WTC11 (cell line): ENCODE measurements around the gene FNDC3B. TPM values are rescaled to one million over a fixed set of nuclear protein-coding genes. Genes with fewer than 3 reads are reported as not detected.
A peak's percentile ranks its signal among the peaks of the same experiment; 100 is the strongest.

Experiments used
- ATAC-seq: fragments of 200-7000 bp; cut with Tn5 transposase; 2 replicates; pipeline ENCODE4 v1.10.0; 2021; ENCODE audit warnings: mild to moderate bottlenecking, moderate library complexity
- CTCF ChIA-PET: fragments of 300-600 bp; sonication (Branson Sonifier 250); formaldehyde crosslinking; loops from one replicate; lab custom pipeline; 2021; ENCODE audit warnings: antibody characterized with exemption; lab: Charles Lee
- POLR2A ChIA-PET: fragments of 350-600 bp; sonication (Branson Sonifier 250); formaldehyde crosslinking; loops from one replicate; lab custom pipeline; 2021; ENCODE audit warnings: antibody characterized with exemption; lab: Charles Lee
- DNase-seq: peaks from one replicate; pipeline ENCODE4 v3.0.0; 2021; ENCODE audit warnings: low spot score
- H3K27ac Mint-ChIP-seq: 2 replicates; pipeline ENCODE4 v1.8.0; 2021; ENCODE audit warnings: mixed read lengths
- H3K27me3 Mint-ChIP-seq: 2 replicates; pipeline ENCODE4 v1.8.0; 2021; ENCODE audit warnings: low read depth, mild to moderate bottlenecking, moderate library complexity, mixed read lengths
- H3K36me3 Mint-ChIP-seq: 2 replicates; pipeline ENCODE4 v1.8.0; 2021; ENCODE audit warnings: mixed read lengths
- H3K4me1 Mint-ChIP-seq: 2 replicates; pipeline ENCODE4 v1.8.0; 2022; ENCODE audit warnings: mixed read lengths
- H3K4me3 Mint-ChIP-seq: 2 replicates; pipeline ENCODE4 v1.8.0; 2021; ENCODE audit warnings: mild to moderate bottlenecking, moderate library complexity, mixed read lengths
- H3K9me3 Mint-ChIP-seq: 2 replicates; pipeline ENCODE4 v1.8.0; 2021; ENCODE audit warnings: mixed read lengths
- ATF1 ChIP-seq: sonication (generic); formaldehyde crosslinking; IDR thresholded peaks from 2 replicates; pipeline ENCODE4 v1.8.1; 2023; ENCODE audit warnings: mild to moderate bottlenecking, moderate library complexity, missing genetic modification reagents
- ATF3 ChIP-seq: sonication (generic); formaldehyde crosslinking; conservative IDR thresholded peaks from 2 replicates; pipeline ENCODE4 v1.8.1; 2022; ENCODE audit warnings: mild to moderate bottlenecking, missing genetic modification reagents
- CTCF ChIP-seq: fragments of 200-600 bp; IDR thresholded peaks from 2 replicates; pipeline ENCODE4 v1.8.0; 2022; ENCODE audit warnings: antibody characterized with exemption
- IRF1 ChIP-seq: sonication (generic); formaldehyde crosslinking; IDR thresholded peaks from 2 replicates; pipeline ENCODE4 v1.8.0; 2023; ENCODE audit warnings: missing genetic modification reagents
- NFYB ChIP-seq: sonication (generic); formaldehyde crosslinking; conservative IDR thresholded peaks from 2 replicates; pipeline ENCODE4 v1.8.0; 2022; ENCODE audit warnings: low read depth, missing genetic modification reagents
- NR3C1 ChIP-seq: sonication (generic); formaldehyde crosslinking; conservative IDR thresholded peaks from 2 replicates; pipeline ENCODE4 v1.8.1; 2023; ENCODE audit warnings: low read depth, mild to moderate bottlenecking, missing genetic modification reagents
- SP1 ChIP-seq: sonication (generic); formaldehyde crosslinking; conservative IDR thresholded peaks from 2 replicates; pipeline ENCODE4 v1.8.1; 2022; ENCODE audit warnings: missing genetic modification reagents
- ZNF121 ChIP-seq: sonication (generic); formaldehyde crosslinking; IDR thresholded peaks from 2 replicates; pipeline ENCODE4 v1.8.0; 2023; ENCODE audit warnings: missing genetic modification reagents
- ZNF138 ChIP-seq: sonication (generic); formaldehyde crosslinking; conservative IDR thresholded peaks from 2 replicates; pipeline ENCODE4 v1.8.1; 2022; ENCODE audit warnings: mild to moderate bottlenecking, moderate library complexity, missing genetic modification reagents
- ZNF532 ChIP-seq: fragments of 250-450 bp; sonication (Bioruptor Pico); IDR thresholded peaks from 2 replicates; pipeline ENCODE4 v1.9.0; 2021; ENCODE audit warnings: mild to moderate bottlenecking, borderline replicate concordance
- total RNA-seq: library from RNA; stranded (reverse); gene quantifications from 3 replicates; pipeline ENCODE4 v1.2.3, GENCODE V29; 2021
- TF ChIP-seq, protein P1 (sequence below): sonication (generic); formaldehyde crosslinking; IDR thresholded peaks from 2 replicates; pipeline ENCODE4 v1.8.1; 2022; ENCODE audit warnings: mild to moderate bottlenecking, missing genetic modification reagents, moderate library complexity, borderline replicate concordance
- TF ChIP-seq, protein P2 (sequence below): sonication (generic); formaldehyde crosslinking; IDR thresholded peaks from 2 replicates; pipeline ENCODE4 v1.8.0; 2022; ENCODE audit warnings: mild to moderate bottlenecking, missing genetic modification reagents

Gene FNDC3B
- total RNA-seq, 1 experiment from 2014 or later: 42.8 TPM

GRCh38 chr3:172235698-172236097 is 196.3 kb downstream of the FNDC3B start (continued):
- TF ChIP-seq IRF1 (CRISPR knock-in tag): no peak

DNA sequence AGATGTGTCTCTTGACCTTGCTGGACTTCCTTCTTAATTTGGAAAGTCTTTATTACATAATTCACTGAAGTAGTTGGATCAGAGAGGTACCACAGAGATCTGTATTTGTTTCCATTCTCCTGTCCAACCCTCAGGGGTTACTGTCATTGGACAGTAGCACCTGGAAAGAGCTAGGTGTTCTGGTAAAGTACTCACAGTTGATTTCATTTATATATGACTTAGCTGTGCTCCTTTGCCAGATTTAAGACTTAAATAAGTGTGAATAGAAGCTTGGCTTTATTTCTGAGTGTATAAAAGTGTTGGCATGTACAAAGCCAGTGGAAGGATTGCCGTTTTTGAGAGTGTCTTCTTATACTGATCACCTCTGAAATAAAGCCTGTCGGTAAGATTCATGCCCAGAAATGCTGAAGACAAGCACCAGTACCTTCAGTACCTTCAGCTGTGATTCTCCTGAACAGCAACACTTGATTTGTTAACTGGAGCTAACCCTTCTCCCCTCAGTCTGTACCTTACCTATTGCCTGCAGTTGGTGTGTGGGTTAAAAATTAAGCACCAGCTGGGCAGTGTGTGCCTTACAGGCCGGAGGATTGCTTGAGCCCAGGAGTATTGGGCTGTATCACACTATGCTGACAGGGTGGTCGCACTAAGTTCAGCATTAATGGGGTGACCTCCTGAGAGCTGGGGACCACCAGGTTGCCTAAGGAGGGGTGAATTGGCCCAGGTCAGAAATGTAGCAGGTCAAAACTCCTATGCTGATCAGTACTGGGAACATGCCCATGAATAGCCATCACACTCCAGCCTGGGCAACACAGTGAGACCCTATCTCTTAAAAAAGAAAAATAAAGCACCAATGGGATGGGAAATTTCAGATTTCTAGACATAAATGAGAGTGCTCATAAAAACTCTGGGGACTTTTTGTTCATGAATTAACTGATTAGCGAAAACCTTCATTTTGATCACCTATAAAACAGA is 197.7 kb downstream of the FNDC3B start:
- no peaks in the 10 kb centered on the region for H3K27me3 Mint-ChIP-seq
- no peak overlapping the region for H3K27ac Mint-ChIP-seq
- no peak overlapping the region for H3K4me3 Mint-ChIP-seq
- ATAC-seq (no peak), DNase-seq (no peak)
- peaks cover 10% of the 10 kb centered on the region; the same call in 1 of the 2 replicates for H3K4me1 Mint-ChIP-seq
- TF ChIP-seq ATF3 (CRISPR knock-in tag) (no peak), NFYB (no peak), ZNF138 (no peak), SP1 (CRISPR knock-in tag) (no peak), ATF1 (CRISPR knock-in tag) (no peak), ZNF121 (peak; percentile 69; the same call in 1 of the 2 replicates), ZNF532 (CRISPR knock-in tag) (no peak)
- TF ChIP-seq, protein P1, sequence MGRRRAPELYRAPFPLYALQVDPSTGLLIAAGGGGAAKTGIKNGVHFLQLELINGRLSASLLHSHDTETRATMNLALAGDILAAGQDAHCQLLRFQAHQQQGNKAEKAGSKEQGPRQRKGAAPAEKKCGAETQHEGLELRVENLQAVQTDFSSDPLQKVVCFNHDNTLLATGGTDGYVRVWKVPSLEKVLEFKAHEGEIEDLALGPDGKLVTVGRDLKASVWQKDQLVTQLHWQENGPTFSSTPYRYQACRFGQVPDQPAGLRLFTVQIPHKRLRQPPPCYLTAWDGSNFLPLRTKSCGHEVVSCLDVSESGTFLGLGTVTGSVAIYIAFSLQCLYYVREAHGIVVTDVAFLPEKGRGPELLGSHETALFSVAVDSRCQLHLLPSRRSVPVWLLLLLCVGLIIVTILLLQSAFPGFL (CRISPR knock-in tag): no peak
- H3K36me3 Mint-ChIP-seq: peaks cover 32% of the 10 kb centered on the region
- peaks cover 30% of the 10 kb centered on the region for H3K9me3 Mint-ChIP-seq
- ChIA-PET CTCF (no interaction called here), POLR2A (no interaction called here)

GRCh38 chr3:172238188-172238587 is 198.8 kb downstream of the FNDC3B start:
- no peak for ATAC-seq
- ChIA-PET CTCF (no interaction called here), POLR2A (no interaction called here)
- no peak overlapping the region for H3K27ac Mint-ChIP-seq
- H3K9me3 Mint-ChIP-seq: peaks cover 42% of the 10 kb centered on the region
- no peaks in the 10 kb centered on the region for H3K27me3 Mint-ChIP-seq
- 0 out of 2 replicates have a peak, but pooled peaks cover 4% of the 10 kb centered on the region for H3K4me1 Mint-ChIP-seq
- DNase-seq: no peak
- H3K36me3 Mint-ChIP-seq: peaks cover 44% of the 10 kb centered on the region
- H3K4me3 Mint-ChIP-seq: no peak overlapping the region
- TF ChIP-seq CTCF: no peak
- TF ChIP-seq, protein P2, sequence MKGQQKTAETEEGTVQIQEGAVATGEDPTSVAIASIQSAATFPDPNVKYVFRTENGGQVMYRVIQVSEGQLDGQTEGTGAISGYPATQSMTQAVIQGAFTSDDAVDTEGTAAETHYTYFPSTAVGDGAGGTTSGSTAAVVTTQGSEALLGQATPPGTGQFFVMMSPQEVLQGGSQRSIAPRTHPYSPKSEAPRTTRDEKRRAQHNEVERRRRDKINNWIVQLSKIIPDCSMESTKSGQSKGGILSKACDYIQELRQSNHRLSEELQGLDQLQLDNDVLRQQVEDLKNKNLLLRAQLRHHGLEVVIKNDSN (CRISPR knock-in tag): no peak
- TF ChIP-seq NR3C1 (CRISPR knock-in tag): no peak
- TF ChIP-seq ZNF532 (CRISPR knock-in tag): no peak
